Stimulated activated CD8-positive, alpha-beta memory T cell treated with anti-CD3 and anti-CD28 coated beads, Interleukin-12 subunit alpha, Interleukin-12 subunit beta, amount 100 ng/mL, for 1 hour (primary cell): ENCODE results near the gene DNMT3A.
A peak's percentile ranks its signal among the peaks of the same experiment; 100 is the strongest.

Experiments used
- DNase-seq: peaks from one replicate; pipeline ENCODE4 v3.0.0-alpha.2; 2020; ENCODE audit warnings: low read depth

The DNMT3A gene

GRCh38 chr2:25341753-25342371 lies at the start of gene DNMT3A:
Gene DNMT3A (minus strand): TSS chr2:25341925. CDS start chr2:25313984, 27,941 bp downstream.
- peak; percentile 42 for DNase-seq

DNA sequence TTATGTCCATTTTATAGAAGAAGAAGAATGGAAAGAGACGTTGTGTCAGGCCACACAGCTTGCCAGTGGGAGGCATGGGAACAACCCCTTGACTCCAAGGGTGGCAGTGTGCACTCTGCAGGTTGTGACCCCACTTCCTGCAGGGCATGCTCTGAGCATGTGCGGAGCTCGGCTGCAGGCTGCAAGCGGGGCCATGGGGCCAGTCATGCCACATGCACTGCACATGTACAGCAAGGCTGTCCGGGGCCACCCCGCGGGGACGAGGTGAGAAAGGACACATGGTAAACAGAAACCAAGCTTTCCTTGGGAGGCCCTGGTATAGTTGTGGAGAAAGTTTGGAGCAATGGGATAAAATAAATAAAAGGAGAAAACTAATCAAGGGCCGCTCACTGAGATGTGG lies 47.4 kb upstream of the DNMT3A start:
- DNase-seq: no peak

GRCh38 chr2:25388491-25388890 lies 46.8 kb upstream of the DNMT3A start:
- DNase-seq: no peak

GRCh38 chr2:25387876-25388449 lies 46.2 kb upstream of the DNMT3A start:
- DNase-seq: no peak

- DNase-seq: no peak
Observed at GRCh38 chr2:25386971-25387875, 45.5 kb upstream of the DNMT3A start.

DNA sequence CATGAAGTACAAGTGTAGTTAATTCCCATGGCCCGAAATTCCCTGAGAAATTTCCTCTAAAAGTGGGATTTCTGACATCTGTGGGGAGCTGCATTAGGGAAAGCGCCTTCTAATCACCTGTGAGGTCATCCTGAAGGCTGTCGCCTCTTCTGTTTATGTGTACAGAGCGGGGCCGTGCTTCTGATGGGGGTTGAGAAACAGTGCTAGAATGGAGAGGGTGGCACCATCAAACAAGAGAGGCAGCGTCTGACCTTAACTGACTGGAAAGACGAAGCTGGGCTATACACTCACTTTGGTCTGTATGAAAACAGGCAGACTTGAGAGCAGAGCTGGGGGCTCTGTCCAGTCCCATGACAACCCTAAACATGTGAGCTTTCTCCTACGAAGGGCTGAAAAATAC lies 44.2 kb upstream of the DNMT3A start:
- DNase-seq: no peak

- DNase-seq: no peak
Observed at GRCh38 chr2:25383806-25384205, 42.1 kb upstream of the DNMT3A start.

GRCh38 chr2:25381502-25381901 lies 39.8 kb upstream of the DNMT3A start:
- no peak for DNase-seq

DNA sequence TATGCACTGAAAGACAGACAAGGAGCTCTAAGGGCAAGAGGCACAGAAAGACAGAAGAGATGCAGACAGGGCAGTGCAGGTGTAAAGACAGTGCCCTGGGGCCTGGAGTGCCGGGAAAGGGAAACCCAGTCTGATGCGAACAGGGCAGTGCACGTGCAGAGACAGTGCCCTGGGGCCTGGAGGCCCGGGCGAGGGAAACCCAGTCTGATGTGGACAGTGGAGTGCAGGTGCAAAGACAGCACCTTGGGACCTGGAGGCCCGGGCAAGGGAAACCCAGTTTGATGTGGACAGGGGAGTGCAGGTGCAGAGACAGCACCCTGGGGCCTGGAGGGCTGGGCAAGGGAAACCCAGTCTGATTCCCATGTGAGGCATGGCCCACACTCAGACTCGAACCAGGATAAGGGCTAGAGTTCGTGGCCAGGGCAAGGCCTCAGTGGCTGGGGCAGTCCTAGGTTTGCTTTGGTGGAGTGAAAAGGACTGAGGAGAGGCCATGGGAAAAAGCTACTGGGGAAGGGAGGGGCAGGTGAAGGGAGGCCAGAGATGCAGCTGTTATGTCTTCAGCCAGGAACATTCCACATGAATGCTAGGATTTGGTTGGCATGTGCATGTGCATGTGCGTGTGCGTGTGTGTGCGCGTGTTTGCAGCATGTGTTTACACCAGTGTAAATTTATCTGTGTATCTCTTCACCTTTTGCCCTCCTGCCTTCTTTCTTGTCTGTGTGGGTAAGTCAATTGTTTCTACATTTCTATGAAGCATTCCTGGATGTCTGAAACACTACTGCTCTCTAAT lies 39.1 kb upstream of the DNMT3A start:
- no peak for DNase-seq

- no peak for DNase-seq
Observed at GRCh38 chr2:25380023-25380422, 38.3 kb upstream of the DNMT3A start.

- DNase-seq: no peak
Observed at GRCh38 chr2:25379535-25379934, 37.8 kb upstream of the DNMT3A start.

GRCh38 chr2:25378731-25379490 lies 37.2 kb upstream of the DNMT3A start:
- no peak for DNase-seq

DNA sequence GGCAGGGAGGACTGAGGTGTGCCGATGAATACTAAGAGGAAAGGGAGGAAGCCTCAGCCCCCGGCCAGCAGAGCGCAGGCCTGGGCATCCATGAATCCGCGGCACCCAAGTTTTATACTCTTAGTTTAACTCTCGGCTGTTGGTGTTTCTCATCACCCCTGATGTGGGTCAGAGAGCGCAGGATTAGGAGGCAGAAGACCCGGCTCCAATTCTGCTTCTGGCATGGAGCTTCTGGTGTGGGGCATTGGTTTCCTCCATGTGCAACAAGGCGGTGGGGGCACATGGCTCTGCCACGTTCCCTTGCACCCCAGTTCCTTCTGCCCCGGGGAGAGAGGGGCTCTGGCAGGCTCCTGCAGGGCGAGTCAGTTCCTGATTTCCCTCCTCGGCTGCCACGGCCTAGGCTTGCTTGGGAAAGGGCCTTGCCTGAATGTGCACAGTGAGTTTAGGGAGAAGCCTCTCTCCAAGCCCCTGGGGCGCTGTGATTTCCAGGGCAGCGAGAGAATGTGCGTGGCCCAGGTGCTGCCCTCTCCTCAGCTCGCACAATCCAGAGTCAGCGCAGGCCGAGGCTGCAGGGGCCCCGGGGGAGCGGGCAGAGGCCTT lies 36.2 kb upstream of the DNMT3A start:
- no peak for DNase-seq

DNA sequence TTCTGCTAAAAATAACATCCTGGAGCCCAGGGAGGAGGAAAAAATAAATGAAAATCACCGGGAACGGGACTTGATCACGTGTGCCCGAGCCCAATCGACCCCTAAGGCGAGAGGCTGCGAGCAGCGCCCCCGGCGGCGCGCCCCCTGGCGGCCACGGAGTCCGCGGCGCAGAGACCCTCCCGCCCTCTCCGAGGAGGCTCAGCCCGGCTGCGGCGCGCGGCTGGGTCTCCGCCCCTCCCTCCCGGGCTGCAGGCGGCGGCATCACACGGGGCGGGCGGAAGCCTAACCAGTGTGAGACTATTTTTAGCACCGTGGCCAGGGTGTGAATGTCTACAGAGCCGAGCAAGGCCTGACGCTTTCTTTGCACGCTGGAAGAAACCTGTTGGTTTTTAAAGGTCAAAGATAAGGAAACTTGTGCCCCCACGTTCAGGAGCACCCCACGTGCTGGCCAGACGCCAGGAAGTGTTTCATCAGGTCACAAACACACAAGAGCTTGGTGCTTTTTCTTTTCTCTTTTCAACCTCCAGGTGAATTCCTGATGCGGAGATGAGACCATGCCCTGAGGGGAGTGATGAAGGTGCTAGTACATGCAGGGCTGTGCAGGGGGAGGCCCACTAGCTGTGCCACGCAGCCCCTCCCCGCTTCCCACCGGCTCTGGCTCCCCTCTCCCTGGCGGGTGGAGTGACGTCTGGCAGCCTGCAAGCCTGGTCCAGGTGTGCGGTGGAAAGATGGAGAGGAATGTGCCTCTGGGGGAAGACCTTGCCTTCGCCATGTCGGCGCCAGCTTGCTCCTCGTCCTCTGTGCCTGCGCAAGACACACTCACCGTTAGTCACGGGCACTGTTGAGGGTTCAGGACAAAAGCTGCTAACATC lies 35.3 kb upstream of the DNMT3A start:
- peak; percentile 85 for DNase-seq

DNA sequence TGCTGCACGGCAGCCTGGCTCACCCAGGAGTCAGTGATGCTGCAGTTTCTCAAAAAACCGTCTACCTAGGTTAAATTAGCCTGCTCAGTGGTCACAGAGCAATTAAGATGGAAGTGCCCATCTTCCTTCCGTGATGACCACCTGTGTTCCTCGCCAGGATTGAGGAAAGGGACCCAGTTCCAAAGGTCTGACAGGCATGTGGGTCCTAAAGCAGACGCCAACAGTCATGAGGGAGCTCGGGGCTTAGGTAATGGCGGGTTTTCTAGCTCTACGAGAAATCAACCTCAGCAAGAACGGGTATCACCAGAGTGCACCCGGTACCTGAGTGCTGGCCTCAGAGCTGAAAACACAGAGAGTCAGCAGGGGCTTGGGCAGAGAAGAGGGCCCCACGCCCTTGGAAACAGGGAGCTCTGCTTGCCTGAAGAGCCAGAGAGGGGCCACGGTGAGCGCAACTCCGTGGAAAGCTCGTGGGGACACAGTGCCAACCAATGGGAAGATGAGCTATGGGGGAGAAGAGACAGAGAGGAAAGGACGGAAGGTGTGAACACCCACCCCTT lies 34.3 kb upstream of the DNMT3A start:
- DNase-seq: no peak

- no peak for DNase-seq
Observed at GRCh38 chr2:25375371-25375988, 33.8 kb upstream of the DNMT3A start.

- DNase-seq: no peak
Observed at GRCh38 chr2:25374827-25375226, 33.1 kb upstream of the DNMT3A start.

DNA sequence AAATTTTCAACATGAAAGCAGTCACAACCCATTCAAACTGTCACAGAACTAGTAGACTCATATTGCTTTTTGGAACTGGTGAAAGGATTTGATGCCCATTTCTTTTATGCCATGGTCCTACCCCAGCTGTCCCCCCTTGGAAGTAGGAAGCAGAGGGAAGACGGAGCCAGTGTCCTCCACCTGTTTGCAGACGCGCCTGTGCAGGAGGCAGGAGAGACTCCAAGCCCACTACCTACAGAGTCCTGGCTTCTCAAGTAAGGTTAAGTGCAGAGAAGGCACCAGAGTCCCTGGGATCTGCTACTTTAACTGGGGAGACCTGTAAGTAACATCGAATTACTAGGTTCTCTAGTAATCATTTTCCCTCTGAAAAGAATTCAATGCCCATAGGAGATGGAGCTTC lies 32.7 kb upstream of the DNMT3A start:
- DNase-seq: no peak

- no peak for DNase-seq
Observed at GRCh38 chr2:25373269-25373981, 31.7 kb upstream of the DNMT3A start.
